Tongue (tissue), 2 donors: ENCODE results near the gene CEACAM16. TPM values are rescaled to one million over a fixed set of nuclear protein-coding genes. Genes with fewer than 3 reads are reported as not detected.
"Not testable (repeated sequence)": the region's sequence is repeated elsewhere in the genome, so short reads cannot be mapped to it uniquely, and the experiment has no call there.

Experiments used
- DNase-seq: peaks from one replicate; pipeline ENCODE4 v3.0.0-alpha.2; 2015
- total RNA-seq: library from RNA; depleted of rRNA; stranded (reverse); fragments of >200 nt; gene quantifications from one replicate; pipeline ENCODE4 v1.2.3, GENCODE V29; 2014

Gene CEACAM16
- total RNA-seq, 1 donor from 2014 or later: not detected

DNA sequence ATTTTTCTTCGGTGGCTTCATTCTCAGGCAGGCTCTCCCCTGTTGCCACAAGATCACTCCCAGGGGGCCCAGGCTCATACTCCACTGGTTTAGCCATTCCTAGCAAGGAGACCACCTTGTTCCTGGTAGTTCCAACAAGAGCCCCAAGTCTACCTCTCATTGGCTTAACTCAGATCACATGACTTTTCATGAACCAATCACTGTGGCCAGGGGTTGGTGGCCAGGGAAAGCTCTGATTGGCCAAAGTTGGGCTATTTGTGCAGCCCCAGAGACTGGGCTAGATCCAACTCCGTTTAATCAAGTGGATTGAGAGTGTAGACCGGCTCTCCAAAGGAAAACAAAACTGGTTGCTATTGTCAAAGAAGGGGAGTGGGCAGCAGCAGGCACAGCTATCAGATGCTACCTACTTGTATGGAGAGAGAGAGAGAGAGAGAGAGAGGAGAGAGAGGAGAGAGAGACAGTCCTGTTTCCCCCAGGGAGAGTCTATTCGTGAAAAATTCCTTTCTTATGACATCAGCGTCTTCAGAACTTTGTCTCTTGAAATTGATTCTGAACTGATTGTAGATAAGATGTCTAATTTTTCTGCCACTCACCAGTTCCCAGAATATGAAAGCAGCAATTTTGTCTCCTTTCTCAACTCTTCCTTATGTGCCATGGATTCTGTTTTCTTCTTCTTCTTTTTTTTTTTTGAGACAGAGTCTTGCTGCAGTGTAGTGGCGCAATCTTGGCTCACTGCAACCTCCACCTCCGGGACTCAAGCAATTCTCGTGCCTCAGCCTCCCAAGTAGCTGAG, 21.7 kb upstream of the CEACAM16 start:
- DNase-seq: no peak

DNA sequence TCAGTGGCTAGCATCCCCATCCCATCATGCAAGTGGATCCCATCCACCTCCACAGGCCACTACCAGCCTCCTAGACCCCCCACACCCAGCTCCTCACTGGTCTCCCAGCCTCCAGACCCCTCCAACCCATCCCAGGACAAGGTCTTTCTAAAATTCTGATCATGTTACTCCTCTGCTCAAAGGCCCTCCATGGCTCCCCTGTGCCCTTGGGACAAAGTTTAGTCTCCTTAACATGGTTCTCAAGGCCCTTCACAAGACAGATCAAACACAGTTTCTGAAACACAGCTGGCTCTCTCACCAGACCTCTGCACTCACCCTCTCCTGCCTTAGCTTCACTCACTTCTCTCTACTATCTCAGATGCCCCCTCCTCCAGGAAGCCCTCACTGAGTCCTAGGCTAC, 18.4 kb upstream of the CEACAM16 start:
- no peak for DNase-seq

DNA sequence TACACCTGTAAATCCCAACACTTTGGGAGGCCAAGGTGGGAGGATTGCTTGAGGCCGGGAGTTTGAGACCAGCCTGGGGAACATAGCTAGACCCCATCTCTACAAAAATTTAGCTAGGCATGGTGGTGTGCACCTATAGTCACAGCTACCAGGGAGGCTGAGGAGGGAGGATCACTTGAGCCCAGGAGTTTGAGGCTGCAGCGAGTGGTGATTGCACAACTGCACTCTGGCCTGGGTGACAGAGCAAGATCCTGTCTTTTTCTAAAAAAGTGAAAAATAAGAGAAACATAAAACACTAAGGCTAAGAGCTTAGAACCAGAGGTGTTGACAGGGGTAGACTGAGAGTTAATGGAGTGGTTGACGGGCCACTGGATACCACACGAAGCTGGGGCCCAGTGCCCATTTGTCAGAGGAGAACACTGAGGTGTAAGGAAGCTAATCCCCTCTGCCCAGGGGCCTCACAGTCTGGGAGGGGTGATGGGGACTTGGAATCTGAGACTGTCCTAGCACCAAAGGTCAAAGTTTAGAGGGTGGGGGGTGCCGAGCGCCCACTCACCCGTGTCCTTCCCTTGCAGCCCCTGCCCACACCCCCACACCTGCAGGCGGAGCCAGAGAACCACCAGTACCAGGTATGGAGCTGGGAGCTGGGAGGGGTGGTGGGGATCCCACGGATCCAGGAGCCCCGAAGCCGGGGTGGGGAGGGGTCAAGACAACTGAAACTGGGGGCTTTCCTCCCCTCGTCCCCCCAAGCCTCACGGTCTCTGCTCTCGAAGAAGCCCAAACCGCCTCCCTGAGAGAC, 16.8 kb upstream of the CEACAM16 start:
- no peak for DNase-seq

DNA sequence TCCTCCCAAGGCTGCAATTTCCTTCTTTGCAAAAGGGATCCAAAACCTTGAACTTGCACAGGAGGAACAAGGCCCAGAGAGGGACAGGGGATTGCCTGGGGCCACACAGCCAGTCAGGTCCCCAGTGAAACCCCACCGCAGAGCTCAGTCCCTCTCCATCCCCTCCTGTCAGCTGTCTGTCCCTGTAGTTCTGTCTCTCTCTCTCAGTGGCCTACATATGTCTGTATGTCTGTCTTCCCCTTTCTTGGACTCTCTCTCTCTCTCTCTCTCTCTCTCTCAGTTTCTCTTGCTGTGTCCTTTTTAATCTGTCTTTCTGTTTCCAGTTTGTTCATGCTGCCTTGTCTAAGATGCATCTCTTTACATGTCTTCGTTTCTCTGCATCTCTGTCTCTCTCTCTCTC, 16.1 kb upstream of the CEACAM16 start:
- DNase-seq: no peak

DNA sequence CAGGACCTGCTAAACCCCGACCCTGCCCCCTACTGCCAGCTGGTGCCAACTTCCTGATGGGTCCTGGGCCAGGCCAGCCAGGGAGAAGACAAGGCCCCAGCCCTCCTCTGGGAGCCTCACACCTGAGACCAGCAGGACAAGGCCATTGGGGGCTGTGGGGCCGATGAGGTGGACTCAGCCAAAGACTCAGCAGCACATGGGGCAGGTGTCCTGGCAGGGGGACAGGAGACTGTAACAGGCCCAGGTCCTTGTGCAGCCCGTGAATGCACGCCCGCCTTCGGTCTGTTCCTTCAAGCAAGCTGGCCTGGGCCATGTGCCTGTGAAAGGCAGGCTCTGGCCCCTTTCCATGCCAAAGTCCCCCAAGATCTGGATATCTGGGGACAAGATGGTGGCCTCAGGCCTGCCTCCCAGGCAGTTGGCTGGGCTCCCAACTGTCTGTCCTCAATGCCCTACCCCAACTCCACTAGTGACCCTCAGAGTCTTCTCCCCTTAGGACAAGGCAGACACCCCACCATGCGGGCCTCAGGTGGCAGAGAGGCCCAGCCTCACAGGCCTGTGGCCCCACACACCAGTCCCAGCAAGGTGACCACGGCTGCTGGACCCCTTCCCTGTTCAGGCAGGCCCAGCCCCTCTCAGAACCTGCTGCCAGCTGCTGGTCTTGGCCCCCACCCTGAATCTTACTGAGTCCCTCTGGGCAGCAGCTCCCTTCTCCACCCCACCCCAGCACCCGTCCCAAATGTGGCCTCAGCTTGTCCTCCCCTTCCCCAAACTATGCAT, 15.3 kb upstream of the CEACAM16 start:
- no peak for DNase-seq

DNA sequence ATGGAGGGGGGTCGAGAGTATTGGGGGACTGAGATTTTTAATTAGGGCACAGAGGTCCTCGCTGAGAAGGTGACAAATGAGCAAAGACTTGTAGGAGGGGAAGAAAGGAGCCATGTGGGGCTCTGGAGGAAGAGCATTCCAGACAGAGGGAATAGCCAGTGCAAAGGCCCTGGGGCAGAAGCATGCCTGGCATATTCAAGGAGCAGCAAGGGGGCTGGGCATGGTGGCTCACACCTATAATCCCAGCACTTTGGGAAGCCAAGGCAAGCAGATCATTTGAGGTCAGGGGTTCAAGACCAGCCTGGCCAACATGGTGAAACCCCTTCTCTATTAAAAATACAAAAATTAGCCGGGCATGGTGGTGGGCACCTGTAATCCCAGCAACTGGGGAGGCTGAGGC, 14.6 kb upstream of the CEACAM16 start:
- DNase-seq: not testable (repeated sequence)

DNA sequence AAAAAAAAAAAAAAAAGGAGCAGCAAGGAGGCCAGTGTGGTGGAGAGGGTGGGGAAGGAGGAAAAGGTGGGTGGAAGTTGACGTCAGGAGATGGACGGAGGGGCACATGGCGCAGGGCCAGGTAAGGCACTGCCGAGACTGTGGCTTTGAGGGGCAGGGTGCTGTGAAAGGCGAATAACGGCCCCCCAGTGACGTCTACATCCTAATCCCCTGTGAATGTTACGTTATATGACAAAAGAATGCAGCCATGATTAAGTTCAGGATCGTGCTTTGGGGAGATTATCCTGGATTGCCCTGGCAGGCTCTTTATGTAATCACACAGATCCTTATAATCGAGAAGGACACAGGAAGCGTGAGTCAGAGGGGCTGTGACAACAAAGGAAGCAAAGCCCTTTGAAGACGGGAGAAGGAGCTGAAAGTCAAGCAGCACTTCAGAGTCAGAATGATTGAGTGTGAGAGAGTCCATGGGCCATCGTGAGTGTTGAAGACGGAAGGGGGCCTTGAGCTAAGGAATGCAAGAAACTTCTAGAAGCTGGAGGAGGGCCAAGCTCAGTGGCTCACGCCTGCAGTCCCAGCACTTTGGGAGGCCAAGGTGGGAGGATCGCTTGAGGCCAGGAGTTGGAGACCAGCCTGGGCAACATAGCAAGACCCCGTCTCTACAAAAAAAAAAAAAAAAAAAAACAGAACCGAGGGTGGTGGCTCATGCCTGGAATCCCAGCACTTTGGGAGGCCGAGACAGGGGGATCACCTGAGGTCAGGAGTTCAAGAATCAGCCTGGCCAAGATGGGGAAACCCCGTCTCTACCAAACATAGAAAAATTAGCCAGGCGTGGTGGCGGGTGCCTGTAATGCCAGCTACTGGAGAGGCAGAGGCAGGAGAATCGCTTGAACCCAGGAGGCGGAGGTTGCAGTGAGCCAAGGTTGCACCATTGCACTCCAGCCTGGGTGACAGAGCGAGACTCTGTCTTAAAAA, 13.8 kb upstream of the CEACAM16 start:
- DNase-seq: peak; percentile 46

DNA sequence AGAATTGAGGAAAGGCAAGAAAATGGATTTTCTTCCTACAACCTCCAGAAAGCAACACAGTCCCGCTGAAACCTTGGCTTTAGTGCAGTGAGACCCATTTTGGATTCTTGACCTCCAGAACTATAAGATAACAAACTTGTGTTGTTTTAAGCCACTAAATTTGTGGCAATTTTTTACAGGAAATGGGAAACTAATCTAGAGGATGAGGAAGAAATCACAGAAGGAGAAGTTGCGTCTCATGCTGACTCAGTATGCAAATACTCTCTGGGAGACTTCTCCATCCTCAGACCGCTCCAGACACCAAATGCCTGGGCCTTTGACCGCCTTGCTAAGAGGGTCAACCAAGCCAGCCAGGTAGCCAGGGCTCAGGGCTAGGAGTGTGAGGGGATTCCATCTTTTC, 13.1 kb upstream of the CEACAM16 start:
- DNase-seq: no peak

DNA sequence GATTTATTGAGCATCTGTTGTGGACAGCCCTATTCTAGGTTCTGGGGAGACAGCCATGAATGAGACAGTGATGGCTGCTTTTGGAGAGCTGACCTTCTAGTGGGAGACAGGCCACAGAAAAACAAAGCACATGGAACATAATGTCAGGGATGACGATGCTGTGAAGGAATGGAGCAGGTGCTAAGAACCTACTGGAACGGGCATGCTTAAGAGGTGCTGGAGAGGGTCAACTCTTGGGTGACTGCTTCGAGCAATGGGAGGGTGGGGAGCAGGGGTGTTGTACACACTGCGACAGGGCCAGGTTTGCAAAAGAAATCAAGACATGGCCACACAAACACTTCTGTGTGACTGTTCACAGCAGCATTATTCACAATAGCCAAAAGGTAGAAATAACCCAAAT, 12.1 kb upstream of the CEACAM16 start:
- DNase-seq: no peak

DNA sequence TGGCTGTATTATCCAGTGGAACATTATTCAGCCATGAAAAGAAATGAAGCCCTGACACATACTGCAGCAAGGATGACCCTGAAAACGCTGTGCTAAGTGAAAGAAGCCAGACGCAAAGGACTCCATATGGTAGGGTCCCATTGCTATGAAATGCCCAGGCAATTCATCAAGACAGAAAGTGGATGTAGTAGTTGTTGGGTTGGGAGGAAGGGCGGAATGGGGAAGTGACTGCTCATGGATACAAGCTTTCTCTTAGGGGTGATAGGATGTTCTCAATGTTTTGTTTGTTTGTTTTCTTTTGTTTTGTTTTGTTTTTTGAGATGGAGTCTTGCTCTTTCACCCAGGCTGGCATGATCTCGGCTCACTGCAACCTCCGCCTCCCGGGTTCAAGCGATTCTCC, 11.1 kb upstream of the CEACAM16 start:
- no peak for DNase-seq

DNA sequence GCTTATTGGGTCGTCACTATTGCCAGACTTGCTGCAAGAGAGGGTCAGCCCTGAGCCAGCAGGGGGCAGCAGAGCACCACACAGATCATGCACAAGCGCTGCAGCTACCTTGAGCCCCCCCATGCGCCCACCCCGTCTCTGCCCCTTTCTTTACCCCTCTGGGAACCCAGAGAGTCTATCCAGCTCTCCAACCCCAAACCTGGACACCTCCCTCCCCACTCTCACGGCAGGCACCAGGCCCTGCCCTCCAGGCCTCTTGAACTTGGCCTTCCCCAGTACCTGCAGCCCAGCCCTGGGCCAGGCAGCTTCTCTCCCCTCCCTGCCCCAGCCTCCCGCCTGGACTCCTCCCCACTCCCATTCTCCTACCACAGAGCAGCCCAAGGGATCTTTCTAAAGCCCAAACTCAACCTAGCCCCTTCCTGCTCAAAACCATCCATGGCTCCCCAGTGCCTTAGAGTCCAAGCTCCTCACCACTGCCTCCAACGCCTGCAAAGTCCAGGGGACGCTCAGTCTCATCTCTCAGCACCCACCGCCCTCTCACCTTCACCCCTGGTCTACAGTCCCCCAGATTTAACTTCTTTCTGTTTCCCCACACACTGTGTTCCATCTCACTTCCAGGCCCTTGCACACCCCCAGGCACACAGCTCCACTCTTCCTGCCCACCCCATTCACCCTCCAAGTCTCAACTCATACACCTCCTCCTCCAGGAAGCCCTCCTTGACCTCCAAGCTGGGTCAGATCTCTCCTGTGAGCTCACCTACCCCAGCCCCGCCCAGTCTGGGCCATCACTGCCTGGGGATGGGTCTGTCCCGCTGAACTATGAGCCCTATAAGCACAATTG, 9.4 kb upstream of the CEACAM16 start:
- DNase-seq: peak; percentile 86

DNA sequence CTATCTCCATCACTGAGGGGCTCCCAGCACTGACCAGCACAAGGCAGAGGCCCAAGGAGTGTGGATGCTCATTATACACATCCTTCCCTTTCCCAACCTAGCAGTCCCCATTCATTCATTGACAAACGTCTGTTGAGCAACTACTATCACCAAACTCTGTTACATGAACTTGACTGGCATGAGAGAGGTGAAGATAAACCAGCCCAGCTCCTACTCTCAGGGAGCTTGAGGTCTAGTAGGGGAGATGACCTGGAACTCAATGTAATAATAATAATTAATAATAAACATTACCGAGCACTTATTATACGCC, 8.9 kb upstream of the CEACAM16 start:
- no peak for DNase-seq

DNA sequence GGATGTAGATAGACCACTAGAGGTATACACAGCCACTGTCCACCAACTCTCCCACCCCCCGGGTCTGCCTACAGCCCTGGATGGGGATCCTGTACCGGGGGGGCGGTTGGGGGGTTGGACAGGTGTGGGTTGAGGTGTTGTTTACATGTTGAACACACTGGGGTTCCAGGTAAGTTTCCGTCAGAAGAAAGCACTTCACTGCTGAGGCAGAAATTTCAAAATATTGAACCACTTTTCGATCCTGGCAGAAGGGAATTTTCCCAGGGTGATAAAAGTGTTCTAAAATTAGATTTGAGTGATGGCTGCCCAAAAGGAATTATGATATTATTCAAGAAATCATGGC, 6.6 kb upstream of the CEACAM16 start:
- DNase-seq: no peak

DNA sequence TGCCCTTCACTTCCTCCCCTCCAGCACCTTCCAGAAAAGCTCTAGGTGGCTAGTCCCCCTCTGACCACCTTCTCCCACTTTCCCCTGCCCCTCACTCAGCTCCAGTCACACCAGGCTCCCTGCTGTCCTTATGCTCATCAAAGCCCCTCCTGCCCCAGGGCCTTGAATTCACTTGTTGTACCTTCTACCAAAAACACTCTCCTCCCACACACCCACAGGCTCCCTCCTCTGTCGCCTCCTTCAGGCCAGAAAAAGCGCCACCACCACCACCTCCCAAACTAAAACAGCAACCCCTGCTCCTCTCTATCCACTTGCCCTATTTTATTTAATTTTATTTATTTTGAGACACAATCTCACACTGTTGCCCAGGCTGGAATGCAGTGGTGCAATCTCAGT, 4.8 kb upstream of the CEACAM16 start:
- DNase-seq: no peak

DNA sequence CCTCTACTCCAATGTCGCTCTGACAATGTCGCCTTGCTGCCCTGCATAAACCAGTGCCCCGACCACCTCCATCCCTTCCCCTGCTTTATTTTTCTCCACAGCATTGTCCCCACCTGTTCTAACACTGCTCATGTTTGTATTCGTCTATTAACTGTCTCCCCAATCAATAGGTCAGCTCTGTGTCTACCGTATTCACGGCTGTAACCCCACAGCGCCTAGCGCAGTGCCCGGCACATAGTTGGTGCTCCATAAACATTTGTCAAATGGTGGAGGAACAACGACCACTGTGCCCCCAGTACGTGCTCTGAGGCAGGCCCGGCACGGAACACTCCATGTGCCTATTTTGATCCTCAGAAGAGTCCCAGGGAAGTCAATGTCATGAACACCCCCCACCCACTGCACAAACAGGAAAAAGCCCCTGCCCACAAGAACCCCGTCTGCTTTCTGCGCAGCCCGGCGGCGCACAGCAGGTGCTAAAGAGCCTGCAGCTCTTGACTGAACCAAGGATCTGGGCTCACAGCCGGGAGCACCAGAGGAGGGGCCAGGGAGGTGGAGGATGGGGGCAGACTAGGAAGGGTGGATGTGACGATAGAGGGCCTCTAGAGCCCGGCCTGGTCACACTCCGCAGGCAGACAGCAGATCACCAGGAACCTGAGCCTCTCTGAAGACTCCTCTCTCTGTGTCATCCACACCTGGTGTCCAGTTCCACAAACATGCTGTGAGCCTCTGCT, 1.8 kb upstream of the CEACAM16 start:
- peak; percentile 37 for DNase-seq

DNA sequence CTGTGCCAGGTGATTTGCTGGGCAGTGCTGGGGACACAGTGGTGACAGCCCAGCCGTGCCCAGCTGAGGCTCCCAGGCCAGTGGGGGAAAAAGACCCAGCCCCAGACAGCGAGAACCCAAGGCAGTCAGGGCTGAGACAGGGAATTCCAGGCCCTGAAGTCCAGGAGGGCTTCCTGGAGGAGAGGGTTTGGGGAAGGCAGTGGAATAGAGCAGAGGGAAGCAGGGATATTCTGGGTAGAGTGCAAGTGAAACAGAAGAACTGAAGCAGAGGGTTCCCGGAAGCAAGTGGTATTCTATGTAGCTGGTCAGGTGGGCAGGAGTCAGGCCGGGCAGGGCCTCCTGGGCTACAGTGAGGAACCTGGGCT, 1.3 kb upstream of the CEACAM16 start:
- no peak for DNase-seq

DNA sequence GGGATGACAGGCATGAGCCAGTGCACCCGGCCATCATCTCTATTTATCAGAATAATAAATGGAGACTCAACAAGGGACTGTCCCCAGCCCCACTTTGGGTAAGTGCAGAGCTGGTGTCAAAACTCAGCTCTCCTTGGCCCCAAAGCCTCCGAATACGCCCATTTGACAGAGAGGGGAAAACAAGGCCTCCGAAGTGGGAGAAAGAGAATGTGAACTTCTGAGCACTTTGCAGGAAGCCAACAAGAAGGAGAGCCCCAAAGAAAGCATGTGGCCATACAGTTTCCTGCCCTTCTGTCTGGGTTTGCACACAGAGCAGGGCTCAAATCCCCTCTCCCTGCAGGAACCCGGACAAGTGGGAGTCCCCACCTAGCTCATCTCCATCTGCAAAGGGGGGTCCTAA, 1.6 kb downstream of the CEACAM16 start:
- no peak for DNase-seq

DNA sequence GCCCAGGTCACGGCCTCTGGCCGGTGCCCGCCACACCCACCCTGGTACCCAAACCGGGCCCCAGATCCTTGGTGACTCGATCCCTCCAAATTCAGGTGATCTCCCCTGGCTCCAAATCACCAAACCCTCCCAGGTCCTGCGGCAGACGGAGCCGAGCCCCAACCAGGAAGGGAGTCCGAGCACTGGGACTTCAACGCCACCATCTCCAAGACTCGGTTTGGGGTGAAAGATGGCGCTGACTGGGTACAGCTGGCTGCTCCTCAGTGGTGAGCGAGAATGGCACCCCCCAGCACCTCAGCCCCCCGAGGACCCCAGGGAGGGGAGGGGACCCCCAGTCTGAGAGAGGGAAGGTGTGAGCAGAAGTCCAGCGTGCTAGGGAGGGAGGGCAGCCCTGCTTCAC, 2.3 kb downstream of the CEACAM16 start:
- no peak for DNase-seq

DNA sequence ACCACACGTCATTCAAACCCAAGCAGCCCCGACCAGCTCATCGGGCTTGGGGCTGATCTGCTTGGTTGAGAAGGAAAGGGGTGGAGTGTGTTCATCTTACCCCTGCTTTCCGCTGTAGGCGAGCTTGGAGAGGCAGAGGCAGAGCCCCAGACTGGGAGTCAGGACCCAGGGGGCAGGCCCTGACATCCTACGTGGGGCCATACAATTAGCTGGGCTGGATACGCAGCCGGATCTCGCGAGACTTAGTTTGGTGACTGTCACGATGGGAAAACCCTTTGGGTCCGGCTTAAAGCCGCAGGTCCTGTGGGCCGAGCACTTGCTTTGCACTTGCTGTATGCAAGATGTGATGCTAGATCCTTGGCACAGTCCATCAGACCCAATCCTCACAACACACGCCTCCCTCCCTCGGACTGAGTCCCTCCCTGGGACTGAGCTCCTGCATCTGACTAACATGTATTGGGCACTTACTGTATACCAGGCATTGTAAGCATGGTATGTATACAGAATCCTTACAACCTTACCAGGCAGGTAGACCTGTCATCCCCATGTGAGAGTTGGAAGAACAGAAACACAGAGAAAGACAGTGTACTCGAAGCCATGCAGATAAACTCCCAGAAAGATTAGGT, 3.7 kb downstream of the CEACAM16 start:
- no peak for DNase-seq
